Effector CD8-positive, alpha-beta T cell (primary cell): ENCODE measurements around the gene CSNK1G2.
A peak's percentile ranks its signal among the peaks of the same experiment; 100 is the strongest.

ENCODE experiments used
- DNase-seq: peaks from one replicate; lab custom pipeline; 2025; lab: John Stamatoyannopoulos, UW
- total RNA-seq, 4 experiments: gene quantifications; one replicate each; lab custom pipeline; 2026; lab: John Stamatoyannopoulos, UW

The CSNK1G2 gene
- total RNA-seq, result 246 to 304 (median 257) reads per million in 4 experiments

DNA sequence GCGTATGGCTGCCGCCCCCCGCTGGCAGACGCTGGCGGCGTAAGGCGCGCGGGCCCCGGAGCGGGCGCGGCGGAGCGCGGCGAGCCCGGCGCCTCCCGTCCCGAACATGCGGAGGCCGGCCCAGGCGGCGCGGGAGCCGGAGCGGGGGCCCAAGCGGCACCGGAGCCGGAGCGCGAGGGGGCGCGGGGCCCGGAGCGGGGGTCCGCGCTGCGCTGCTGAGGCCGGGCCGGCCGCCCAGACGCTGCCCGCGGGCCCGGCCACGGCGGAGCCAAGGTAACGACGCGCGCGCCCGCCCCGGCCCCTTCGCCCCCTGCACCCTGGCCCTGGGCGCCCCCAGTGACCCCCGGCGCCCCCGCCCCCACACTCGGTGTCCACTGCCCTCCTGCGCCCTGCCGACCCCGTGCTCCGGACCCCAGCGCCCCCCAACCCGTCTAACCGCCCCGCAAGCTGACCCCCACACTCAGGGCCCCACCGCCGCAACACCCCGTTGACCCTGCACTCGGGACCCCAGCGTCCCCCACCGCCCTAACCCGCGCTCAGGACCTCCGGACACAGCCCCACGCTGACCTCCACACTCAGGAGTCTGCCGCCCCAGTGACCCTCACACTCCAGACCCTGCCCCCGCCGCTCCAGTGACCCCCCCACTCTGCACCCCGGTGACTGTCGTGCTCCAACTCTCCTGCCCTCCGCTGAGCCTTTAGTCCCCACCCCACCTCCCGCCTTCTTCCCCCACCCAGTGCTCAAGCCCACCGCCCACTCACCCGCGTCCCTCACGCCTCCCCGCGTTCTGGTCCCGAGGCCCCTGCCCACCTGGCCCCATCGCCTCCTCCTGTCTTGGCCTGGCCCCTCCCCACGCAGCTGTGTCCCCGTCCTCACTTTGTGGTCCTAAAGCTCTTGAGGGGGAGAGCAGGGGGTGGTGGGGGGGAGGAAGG lies at the start of gene CSNK1G2:
CSNK1G2 (plus strand) TSS at position 27 of the 932 bp plus-strand sequence. CDS start 28,601 bp downstream, outside the sequence.
- DNase-seq, result no peak

DNA sequence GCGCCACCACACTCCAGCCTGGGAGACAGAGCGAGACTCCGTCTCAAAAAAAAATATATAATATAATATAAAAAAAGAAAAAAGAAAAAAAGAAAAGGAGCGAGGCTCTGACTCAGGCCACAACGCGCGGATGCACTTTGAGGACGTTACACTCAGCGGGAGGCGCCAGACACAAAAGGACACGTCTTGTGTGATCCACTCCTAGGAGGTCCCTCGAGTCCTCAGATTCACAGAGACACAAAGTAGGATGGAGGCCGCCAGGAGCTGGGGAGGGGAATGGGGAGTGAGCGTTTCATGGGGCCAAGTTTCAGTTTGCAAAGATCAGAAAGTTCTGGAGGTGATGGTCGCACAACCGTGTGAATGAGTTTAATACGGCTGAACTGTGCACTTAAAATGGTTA lies 47.2 kb upstream of the CSNK1G2 start:
- DNase-seq, result no peak

DNA sequence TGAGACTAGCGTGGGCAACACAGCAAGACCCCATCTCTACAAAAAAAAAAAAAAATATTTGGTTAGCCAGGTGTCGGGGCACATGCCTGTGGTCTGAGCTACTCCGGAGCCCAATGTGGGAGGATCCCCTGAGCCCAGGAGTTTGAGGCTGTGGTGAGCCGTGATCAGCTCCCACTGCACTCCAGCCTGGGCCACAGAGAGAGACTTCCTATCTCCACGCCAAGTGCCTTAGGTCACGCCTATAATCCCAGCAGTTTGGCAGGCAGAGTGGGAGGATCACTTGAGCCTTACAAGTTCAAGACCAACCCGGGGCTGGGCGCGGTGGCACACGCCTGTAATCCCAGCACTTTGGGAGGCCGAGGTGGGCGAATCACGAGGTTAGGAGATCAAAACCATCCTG lies 44.5 kb upstream of the CSNK1G2 start:
- no peak for DNase-seq

DNA sequence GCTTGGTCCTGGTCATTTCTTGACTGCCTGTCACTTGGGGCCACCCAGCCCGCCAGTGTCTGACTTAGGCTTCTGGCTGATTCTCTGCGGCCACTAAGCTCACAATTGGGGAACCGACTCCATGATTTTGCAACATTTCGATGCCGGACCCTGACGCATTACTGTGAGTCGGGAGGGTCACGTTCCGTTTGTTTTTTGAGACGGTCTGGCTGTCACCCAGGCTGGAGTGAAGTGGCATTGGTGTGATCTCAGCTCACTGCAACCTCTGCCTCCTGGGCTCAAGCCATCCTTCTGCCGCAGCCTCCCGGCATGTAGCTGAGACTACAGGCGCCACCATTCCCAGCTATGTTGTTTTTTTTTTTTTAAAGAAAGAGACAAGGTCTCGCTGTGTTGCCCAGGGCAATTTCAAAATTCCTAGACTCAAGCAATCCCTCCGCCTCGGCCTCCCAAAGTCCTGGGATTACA lies 39.0 kb upstream of the CSNK1G2 start:
- no peak for DNase-seq

DNA sequence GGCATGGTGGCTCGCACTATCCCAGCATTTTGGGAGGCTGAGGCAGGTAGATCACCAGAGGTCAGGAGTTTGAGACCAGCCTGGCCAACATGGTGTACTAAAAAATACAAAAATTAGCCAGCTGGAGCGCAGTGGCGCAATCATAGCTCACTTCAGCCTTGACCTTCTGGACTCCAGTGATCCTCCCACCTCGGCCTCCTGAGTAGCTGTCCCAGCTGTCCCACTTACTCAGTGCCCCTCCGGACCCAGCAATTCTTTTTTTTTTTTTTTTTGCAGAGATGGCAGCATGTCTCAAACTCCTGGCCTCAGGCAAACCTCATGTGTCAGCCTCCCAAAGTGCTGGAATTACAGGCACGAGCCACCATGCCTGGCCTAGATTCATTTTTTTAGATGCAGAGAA lies 38.0 kb upstream of the CSNK1G2 start:
- no peak for DNase-seq

DNA sequence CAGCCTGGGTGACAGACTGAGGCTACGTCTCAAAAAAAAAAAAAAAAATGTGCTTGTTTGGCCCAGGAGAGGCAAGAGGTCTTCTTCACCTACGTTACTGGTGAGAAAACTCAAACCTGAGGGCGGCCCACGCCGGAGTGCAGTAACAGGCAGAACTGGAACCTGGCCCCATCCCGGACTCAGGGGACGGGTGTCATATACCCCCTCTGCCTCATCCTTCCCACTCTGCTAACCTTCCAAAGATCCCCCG lies 36.2 kb upstream of the CSNK1G2 start:
- DNase-seq, result no peak

DNA sequence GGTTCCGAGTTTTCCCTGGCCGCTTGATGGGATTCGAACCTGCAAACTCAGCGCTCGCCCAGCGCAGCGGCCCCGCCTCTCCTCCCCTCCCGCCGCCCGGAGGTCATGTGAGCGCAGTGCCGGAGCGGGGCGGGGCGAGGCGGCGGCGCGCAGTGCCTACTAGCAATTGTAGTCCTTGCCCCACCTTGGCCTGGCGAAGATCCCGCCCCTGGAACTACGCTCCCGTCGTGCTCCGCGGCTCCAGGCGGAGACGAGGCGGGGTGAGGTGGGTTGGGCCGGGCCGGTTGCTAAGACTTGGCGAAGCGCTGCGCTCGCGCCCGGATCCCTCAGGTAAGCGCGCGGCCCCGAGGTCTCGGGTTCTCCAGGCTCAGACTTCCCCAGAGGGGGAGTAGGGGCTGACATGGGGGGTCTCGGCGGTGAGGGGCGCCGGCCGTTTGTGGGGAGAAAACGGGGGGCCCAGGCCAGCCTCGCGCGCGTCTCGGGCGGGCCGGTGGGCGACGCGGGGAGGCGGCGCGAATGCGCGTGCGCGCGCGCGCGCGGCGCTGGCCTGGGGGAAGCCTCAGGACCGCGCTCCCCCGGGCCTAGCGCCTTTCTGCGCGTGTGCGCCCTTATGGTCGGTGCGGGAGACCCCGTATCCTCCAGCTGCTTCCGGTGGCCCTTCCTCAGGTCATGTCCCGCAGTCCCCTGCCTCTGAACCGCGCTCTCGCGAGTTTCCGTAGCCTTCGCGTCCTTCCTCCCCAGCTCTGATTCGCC lies 35.7 kb upstream of the CSNK1G2 start, which contains the start of the genes ADAT3 and SCAMP4:
ADAT3 (plus strand) TSS at position 290 of the 753 bp plus-strand sequence. CDS start 6,649 bp downstream, outside the sequence.
SCAMP4 (plus strand) TSS at position 290 of the 753 bp plus-strand sequence. CDS start 9,621 bp downstream, outside the sequence.
- peak; percentile 91 for DNase-seq

DNA sequence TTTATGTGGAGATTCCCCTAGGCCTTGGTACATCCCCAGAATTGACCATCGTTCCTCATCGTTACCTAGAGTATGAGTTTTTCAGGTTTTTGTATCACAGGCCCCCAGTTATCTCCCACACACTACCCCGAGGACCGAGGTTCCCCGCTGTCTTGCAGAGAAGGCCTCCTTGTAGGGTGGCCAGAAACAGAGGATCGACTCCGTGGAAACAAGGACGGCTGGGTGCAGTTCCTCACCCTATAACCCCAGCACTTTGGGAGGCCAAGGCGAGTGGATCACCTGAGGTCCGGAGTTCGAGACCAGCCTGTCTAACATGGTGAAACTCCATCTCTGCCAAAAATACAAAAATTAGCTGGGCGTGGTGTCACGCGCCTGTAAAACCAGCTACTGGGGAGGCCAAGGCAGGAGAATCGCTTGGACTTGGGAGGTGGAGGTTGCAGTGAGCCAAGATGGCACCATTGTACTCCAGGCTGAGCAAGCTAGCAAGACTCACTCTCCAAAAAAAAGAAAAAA lies 35.1 kb upstream of the CSNK1G2 start:
- no peak for DNase-seq

DNA sequence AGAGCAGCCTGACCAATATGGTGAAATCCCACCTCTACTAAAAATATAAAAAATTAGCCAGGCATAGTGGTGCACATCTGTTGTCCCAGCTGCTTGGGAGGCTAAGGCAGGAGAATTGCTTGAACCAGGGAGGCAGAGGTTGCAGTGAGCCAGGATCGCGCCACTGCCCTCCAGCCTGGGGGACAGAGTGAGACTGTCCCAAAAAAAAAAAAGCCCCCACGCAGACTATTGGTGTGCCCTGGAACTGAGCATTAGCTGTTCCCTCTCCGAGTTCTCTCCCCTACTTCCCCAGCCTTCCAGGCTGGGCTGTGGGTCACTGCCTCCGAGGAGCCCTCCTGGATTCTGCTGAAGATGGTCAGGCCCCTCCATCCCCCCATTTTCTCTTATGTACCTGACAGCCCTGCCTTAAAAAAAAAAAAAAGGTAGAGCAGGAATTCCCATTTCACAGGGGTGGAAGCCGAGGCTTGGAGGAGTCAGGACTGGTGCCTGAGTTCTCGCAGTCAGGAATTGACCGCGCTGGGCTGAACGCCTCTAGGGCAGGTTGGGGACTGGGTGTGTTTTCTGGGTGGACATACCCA lies 33.9 kb upstream of the CSNK1G2 start:
- DNase-seq, result no peak

DNA sequence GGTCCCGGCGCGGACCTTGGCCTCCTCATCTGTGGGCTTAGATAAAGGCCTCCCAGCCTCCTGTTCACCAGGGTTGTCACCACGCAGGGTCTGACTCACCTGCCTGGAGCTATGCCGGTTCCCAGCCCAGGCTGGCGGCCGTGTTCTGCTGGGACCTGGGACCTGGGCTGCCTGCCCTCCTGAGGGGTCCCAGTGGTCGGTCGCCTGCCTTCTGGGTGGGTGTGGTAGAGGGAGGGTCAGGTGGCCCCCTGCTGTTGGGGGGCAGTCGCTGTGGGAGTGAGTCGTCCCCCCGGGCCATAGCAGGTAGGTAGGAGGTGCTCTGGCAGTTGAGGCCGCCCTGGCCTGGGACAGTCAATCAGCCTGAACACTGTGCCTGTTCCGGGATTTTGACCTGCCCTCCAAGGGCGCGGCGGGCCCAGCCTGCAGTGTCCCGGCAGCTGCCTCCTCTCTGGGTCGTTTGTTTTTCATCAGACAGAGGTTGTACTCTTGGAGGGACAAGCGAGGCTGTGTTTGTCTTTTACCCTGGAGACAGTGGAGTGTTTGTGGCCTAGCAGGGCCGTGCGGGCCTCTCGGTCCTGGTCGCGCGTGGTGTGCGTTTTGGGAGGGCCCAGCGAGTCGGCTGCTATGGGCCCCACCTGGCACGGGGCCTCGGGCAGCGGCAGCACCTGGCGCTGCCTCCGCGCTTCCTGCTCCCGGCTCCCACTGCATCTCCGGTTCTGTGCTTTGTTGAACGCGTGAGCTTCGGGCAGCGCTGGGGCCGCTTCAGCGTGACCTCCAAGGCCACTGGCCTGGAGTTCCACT lies 33.2 kb upstream of the CSNK1G2 start:
- no peak for DNase-seq

DNA sequence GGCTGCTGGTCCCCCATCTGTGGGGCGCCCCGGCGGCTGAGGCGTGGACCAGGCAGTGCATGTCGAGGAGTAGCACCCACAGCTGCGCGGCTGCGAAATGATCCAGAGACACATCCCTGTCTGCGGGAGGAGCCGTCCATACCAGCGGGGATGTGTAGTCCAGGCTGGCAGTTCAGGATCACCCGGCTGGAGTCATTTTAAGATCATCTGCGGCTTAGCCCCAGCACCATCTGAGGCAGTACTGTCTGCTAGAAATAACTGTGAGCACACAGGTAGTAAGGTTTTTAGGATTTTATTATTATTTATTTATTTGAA lies 32.7 kb upstream of the CSNK1G2 start:
- no peak for DNase-seq

DNA sequence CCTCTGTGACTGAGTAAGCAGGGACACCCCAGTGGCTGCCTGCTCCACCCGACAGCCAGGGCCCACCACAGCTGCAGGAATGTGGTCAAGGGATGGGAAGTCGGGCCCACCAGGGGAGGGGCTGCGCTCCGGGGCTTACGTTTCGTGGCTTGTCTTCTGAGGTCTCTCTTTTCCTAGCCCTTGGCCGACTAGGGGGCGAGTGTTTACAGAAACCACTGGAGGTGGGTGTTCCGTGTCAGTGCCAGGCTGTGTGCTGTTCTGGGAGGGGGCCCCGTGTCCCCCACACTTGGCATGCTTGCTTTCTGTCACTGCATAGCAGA lies 31.3 kb upstream of the CSNK1G2 start:
- DNase-seq, result no peak

DNA sequence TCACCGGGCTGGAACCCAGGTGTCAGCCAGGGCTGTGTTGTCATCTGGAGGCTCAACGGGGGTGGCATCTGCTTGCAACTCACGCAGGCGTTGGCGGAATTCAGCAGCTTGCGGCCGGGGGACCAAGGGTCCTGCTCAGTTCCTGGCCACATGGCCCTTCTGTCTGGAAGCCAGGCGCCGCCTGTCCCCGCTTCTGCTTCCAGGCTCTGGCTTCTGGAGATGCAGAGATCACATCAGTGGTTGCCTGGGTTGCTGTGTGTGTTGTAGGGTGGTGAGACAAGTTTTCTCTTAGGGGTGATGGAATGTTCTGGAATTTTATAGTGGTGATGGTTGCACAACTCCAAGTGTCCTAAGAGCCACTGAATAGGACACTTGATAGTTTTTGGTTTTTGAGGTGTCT lies 30.8 kb upstream of the CSNK1G2 start:
- no peak for DNase-seq

DNA sequence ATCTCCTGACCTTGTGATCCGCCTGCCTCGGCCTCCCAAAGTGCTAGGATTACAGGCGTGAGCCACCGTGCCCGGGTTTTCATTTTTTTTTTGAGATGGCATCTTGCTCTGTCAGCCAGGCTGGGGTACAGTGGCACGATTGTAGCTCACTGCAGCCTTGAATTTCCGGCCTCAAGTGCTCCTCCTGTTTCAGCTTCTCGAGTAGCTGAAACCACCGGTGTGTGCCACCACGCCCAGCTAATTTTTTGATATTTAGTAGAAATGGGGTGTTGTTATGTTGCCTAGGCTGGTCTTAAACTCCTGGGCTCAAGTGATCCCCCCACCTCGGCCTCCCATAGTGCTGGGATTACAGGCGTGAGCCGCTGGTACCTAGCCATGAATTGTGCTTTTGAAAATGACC lies 29.9 kb upstream of the CSNK1G2 start:
- no peak for DNase-seq

DNA sequence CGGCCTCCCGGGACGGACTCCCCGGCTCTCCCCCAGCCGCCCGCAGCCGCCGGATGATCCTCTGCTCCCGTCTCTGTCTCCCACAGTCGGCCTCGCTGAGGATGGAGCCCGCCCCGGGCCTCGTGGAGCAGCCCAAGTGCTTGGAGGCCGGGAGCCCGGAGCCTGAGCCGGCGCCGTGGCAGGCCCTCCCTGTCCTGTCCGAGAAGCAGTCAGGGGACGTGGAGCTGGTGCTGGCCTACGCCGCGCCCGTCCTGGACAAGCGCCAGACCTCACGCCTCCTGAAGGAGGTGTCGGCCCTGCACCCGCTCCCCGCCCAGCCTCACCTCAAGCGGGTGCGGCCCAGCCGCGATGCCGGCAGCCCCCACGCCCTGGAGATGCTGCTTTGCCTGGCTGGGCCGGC lies 29.0 kb upstream of the CSNK1G2 start:
- no peak for DNase-seq

DNA sequence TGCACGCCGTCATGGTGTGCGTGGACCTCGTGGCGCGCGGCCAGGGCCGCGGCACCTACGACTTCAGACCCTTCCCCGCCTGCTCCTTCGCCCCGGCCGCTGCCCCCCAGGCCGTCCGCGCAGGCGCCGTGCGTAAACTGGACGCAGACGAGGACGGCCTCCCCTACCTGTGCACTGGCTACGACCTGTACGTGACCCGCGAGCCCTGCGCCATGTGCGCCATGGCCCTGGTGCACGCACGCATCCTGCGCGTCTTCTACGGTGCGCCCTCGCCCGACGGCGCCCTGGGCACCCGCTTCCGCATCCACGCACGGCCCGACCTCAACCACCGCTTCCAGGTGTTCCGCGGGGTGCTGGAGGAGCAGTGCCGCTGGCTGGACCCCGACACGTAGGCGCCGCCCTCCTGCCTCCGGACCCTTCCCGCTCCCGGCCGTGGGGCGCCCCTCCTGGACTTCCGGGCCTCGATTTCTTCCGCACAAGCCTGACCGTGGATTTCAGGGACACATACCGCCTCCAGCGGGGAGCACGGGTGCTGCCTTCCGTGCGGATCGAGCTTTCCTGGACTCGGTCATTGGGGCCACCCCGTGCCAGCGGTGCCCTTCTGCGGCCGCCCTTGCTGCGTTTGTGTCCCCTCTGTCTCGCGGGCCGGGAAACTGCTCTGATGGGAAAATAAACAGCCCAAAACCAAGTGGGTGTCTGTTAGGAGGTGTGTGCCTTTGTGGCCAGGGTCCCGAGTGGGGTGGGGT lies 28.0 kb upstream of the CSNK1G2 start:
- DNase-seq, result no peak

DNA sequence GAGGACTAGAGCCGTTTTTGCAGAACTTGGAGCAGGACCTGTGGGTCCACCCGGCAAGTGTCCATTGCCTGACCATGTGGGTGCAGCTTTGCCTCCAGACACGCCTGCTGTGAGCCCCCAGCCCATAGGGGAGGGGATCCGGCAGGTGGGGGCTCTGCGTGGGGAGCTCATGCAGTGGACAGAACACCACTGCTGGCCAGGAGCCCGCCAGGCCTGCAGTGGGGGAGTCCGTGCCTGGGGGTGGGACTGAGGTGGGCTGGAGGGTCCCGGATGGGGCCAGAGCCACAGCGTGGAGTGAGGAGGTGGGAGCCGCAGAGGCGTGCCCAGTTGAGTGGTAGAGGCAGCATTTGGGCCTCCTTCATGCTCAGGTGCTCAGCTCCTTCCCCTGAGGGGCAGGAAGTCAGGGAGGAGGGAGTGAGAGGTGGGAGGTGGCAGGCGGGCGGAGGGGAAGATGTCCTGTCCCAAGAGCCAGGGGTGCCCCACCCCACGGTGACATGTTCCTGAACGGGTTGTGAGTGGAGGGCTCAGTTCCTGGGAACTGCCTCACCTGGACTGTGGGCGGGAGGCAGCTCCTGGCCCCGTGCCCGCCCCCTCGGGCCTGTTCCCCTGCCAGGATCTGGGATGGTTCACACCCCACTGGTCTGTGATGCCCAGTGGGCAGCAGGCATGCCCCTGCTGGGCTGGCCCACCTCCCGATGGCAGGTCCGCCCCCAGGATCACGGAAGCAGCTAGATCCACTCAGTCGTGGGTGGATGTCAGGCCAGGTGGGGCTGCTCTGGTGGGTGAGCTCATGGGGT lies 27.0 kb upstream of the CSNK1G2 start:
- DNase-seq, result no peak

DNA sequence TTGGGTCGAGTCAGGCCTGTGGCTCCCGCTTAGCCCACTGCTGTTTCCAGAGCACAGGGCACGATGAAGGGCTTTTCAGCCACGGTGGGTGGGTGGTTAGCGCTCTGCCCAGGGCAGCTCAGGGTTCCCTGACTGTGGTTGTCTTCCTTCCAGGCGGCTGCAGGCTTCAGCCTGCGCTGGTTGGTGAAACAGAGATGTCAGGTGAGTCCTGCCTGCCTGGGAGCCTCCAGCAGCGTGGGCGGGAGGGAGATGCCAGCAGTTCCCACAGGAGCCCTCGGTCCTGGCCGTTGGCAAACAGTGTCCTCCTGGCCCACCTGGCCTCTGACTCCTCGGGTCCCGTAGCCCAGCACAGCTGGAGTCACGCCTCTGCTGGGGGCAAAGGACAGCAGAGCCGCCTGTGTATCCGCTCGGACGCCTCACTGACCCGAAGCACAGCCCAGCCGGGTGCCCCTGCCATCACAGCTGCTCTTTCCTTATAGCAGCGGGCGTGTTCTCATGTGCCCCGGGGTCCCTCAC lies 26.1 kb upstream of the CSNK1G2 start:
- no peak for DNase-seq

DNA sequence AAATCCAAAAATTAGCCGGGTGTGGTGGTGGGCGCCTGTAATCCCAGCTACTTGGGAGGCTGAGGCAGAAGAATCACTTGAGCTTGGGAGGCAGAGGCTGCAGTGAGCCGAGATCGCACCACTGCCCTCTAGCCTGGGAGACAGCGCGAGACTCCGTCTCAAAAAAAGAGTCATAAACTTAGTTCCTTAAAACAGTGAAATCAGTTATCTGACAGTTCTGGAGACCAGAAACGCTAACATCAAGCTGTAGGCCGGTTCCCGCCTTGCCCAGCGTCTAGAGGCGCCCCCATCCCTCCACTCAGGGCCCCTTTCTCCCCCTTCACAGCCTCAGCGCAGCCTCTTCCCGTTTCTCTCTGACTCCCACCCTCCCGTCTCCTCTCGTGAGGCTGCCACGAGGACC lies 23.8 kb upstream of the CSNK1G2 start:
- no peak for DNase-seq

DNA sequence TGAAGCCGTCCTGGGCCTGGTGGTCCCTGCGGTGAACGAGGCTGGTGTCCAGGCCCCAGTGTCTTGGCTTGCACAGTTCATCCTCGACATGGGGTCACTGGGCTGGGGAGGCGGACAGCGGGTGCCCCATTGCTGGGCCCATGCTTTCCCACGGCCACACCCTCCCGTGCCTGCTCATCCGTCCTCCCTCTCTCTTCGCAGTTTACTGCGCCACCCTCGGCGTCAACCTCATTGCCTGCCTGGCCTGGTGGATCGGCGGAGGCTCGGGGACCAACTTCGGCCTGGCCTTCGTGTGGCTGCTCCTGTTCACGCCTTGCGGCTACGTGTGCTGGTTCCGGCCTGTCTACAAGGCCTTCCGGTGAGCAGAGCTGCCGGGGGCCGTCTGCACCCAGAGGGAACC lies 23.0 kb upstream of the CSNK1G2 start:
- DNase-seq, result no peak
